Neural progenitor cell (in vitro differentiated cells): ENCODE data around the gene SYNGR3. TPM values are rescaled to one million over a fixed set of nuclear protein-coding genes. Genes with fewer than 3 reads are reported as not detected.

Experiments used
- DNase-seq: peaks from one replicate; pipeline ENCODE4 v3.0.0-alpha.2; 2016; ENCODE audit warnings: low spot score
- H2AFZ ChIP-seq: fragments of 200-600 bp; sonication (generic); replicated peaks from 2 replicates; pipeline ENCODE4 v1.6.1; 2016; ENCODE audit warnings: antibody characterized with exemption
- H3F3A ChIP-seq: fragments of 200-600 bp; sonication (generic); 2 replicates; pipeline ENCODE4 v1.6.1; 2016; ENCODE audit warnings: antibody characterized with exemption, low read depth
- H3K27ac ChIP-seq: fragments of 200-600 bp; sonication (generic); 2 replicates; pipeline ENCODE4 v1.5.1; 2016; ENCODE audit warnings: mild to moderate bottlenecking
- H3K27me3 ChIP-seq: fragments of 200-600 bp; sonication (generic); 2 replicates; pipeline ENCODE4 v1.6.1; 2016; ENCODE audit warnings: mild to moderate bottlenecking, moderate library complexity
- H3K36me3 ChIP-seq: fragments of 200-600 bp; sonication (generic); 2 replicates; pipeline ENCODE4 v1.5.1; 2016
- H3K4me1 ChIP-seq: fragments of 200-600 bp; sonication (generic); 2 replicates; pipeline ENCODE4 v1.6.1; 2016; ENCODE audit warnings: mixed run types
- H3K4me2 ChIP-seq: fragments of 200-600 bp; sonication (generic); 2 replicates; pipeline ENCODE4 v1.6.1; 2016
- H3K4me3 ChIP-seq: fragments of 200-600 bp; sonication (generic); 2 replicates; pipeline ENCODE4 v1.5.1; 2016
- H3K79me2 ChIP-seq: fragments of 200-600 bp; sonication (generic); 2 replicates; pipeline ENCODE4 v1.6.1; 2016; ENCODE audit warnings: low read depth
- H3K9ac ChIP-seq: fragments of 200-600 bp; sonication (generic); 2 replicates; pipeline ENCODE4 v1.6.1; 2016
- H3K9me3 ChIP-seq: fragments of 200-600 bp; sonication (generic); 2 replicates; pipeline ENCODE4 v1.5.1; 2016; ENCODE audit warnings: low read depth
- H4K20me1 ChIP-seq: fragments of 200-600 bp; sonication (generic); 2 replicates; pipeline ENCODE4 v1.6.1; 2016; ENCODE audit warnings: low read depth
- H3K27ac Mint-ChIP-seq: 3 replicates; pipeline ENCODE4 v1.8.0; 2021; ENCODE audit warnings: mixed read lengths
- H3K27me3 Mint-ChIP-seq: 2 replicates; pipeline ENCODE4 v1.8.0; 2022; ENCODE audit warnings: low read depth, mild to moderate bottlenecking, inconsistent platforms, moderate library complexity, mixed read lengths; ENCODE audit not compliant: insufficient read depth
- H3K36me3 Mint-ChIP-seq: 3 replicates; pipeline ENCODE4 v1.8.0; 2021; ENCODE audit warnings: mixed read lengths
- H3K4me1 Mint-ChIP-seq: 3 replicates; pipeline ENCODE4 v1.8.0; 2021; ENCODE audit warnings: mixed read lengths
- H3K4me3 Mint-ChIP-seq: 3 replicates; pipeline ENCODE4 v1.8.0; 2021; ENCODE audit warnings: mild to moderate bottlenecking, moderate library complexity, mixed read lengths
- H3K9me3 Mint-ChIP-seq: 3 replicates; pipeline ENCODE4 v1.8.0; 2020; ENCODE audit warnings: mixed read lengths
- CTCF ChIP-seq: fragments of 200-600 bp; sonication (generic); IDR thresholded peaks from 2 replicates; pipeline ENCODE4 v1.5.1; 2017; ENCODE audit warnings: antibody characterized with exemption, mild to moderate bottlenecking
- EZH2 ChIP-seq: fragments of 200-600 bp; sonication (generic); IDR thresholded peaks from 2 replicates; pipeline ENCODE4 v1.6.1; 2017; ENCODE audit warnings: antibody characterized with exemption, mild to moderate bottlenecking, moderate library complexity
- EZH2phosphoT487 ChIP-seq: fragments of 200-600 bp; sonication (generic); IDR thresholded peaks from 2 replicates; pipeline ENCODE4 v1.6.1; 2017; ENCODE audit warnings: antibody characterized with exemption
- total RNA-seq: library from RNA; depleted of rRNA; stranded (reverse); fragments of >200 nt; gene quantifications from 2 replicates; pipeline ENCODE4 v1.2.3, GENCODE V29; 2015; ENCODE audit warnings: low replicate concordance

Gene SYNGR3
- total RNA-seq, 1 donor from 2014 or later = 4.4 TPM

GRCh38 chr16:2001456-2002355 lies 11.9 kb downstream of the SYNGR3 start:
- no peak overlapping the region for H3K27ac ChIP-seq
- no peaks in the 10 kb centered on the region for H3K27me3 ChIP-seq
- Mint-ChIP-seq H3K27me3 (no peaks in the 10 kb centered on the region), H3K9me3 (no peaks in the 10 kb centered on the region), H3K27ac (no peak overlapping the region), H3K36me3 (peaks cover 6% of the 10 kb centered on the region), H3K4me3 (no peak overlapping the region), H3K4me1 (peaks cover 14% of the 10 kb centered on the region)
- H3K4me3 ChIP-seq = no peak overlapping the region
- no peak overlapping the region for H3K4me2 ChIP-seq
- peaks cover 41% of the 10 kb centered on the region for H4K20me1 ChIP-seq
- H3K9ac ChIP-seq = no peak overlapping the region
- no peaks in the 10 kb centered on the region for H3K9me3 ChIP-seq
- H2AFZ ChIP-seq = no peak overlapping the region
- no peak for TF ChIP-seq CTCF
- TF ChIP-seq EZH2phosphoT487 = no peak
- TF ChIP-seq EZH2 = no peak
- H3F3A ChIP-seq = peaks cover 16% of the 10 kb centered on the region
- no peak for DNase-seq
- H3K36me3 ChIP-seq = no peaks in the 10 kb centered on the region
- peaks cover 6% of the 10 kb centered on the region for H3K4me1 ChIP-seq
- peaks cover 25% of the 10 kb centered on the region for H3K79me2 ChIP-seq

GRCh38 chr16:2002406-2003230 lies 12.8 kb downstream of the SYNGR3 start:
- DNase-seq = peak; percentile 1
- Mint-ChIP-seq H3K27me3 (no peaks in the 10 kb centered on the region), H3K36me3 (peaks cover 3% of the 10 kb centered on the region), H3K9me3 (no peaks in the 10 kb centered on the region), H3K4me1 (peaks cover 16% of the 10 kb centered on the region), H3K4me3 (no peak overlapping the region), H3K27ac (no peak overlapping the region)
- Histone ChIP-seq H3K4me2 (no peak overlapping the region), H3K9me3 (no peaks in the 10 kb centered on the region), H3K79me2 (peaks cover 34% of the 10 kb centered on the region), H3K4me3 (no peak overlapping the region), H3K27ac (no peak overlapping the region), H3K4me1 (peaks cover 6% of the 10 kb centered on the region), H3K36me3 (no peaks in the 10 kb centered on the region), H3K27me3 (no peaks in the 10 kb centered on the region), H3K9ac (no peak overlapping the region), H4K20me1 (peaks cover 50% of the 10 kb centered on the region), H3F3A (peaks cover 16% of the 10 kb centered on the region), H2AFZ (no peak overlapping the region)
- TF ChIP-seq CTCF (no peak), EZH2phosphoT487 (no peak), EZH2 (no peak)

- no peaks in the 10 kb centered on the region for H3K27me3 Mint-ChIP-seq
- Histone ChIP-seq H3K4me2 (no peak overlapping the region), H3K36me3 (no peaks in the 10 kb centered on the region), H3K4me3 (no peak overlapping the region), H3K9ac (no peak overlapping the region), H3K27me3 (no peaks in the 10 kb centered on the region), H3F3A (peaks cover 16% of the 10 kb centered on the region), H3K9me3 (no peaks in the 10 kb centered on the region), H3K79me2 (peaks cover 41% of the 10 kb centered on the region), H4K20me1 (peaks cover 57% of the 10 kb centered on the region), H2AFZ (no peak overlapping the region), H3K4me1 (peaks cover 10% of the 10 kb centered on the region), H3K27ac (no peak overlapping the region)
- peak overlapping the region; percentile 58 for H3K4me3 Mint-ChIP-seq
- peaks cover 21% of the 10 kb centered on the region for H3K4me1 Mint-ChIP-seq
- H3K9me3 Mint-ChIP-seq = no peaks in the 10 kb centered on the region
- H3K27ac Mint-ChIP-seq = no peak overlapping the region
- DNase-seq = peak; percentile 1
- peaks cover 2% of the 10 kb centered on the region for H3K36me3 Mint-ChIP-seq
- TF ChIP-seq EZH2phosphoT487 = no peak
- no peak for TF ChIP-seq CTCF
- TF ChIP-seq EZH2 = no peak
Observed at GRCh38 chr16:2003231-2003826, 13.6 kb downstream of the SYNGR3 start.
